RWPE1 (cell line): ENCODE results near the gene RASA3.
A peak's percentile ranks its signal among the peaks of the same experiment; 100 is the strongest.

Experiments used
- CTCF ChIA-PET: fragments of 350-600 bp; sonication (Branson Sonifier 250); formaldehyde crosslinking; extraction: SDS; loops from one replicate; lab custom pipeline; 2021; lab: Yijun Ruan, JAX
- POLR2A ChIA-PET: fragments of 400-600 bp; formaldehyde crosslinking; extraction: SDS; loops from one replicate; lab custom pipeline; 2020; ENCODE audit warnings: antibody characterized with exemption; ENCODE audit not compliant: low non-redundant PET; lab: Yijun Ruan, JAX
- DNase-seq: peaks from one replicate; pipeline ENCODE4 v3.0.0; 2012; ENCODE audit warnings: low spot score
- H3K27ac ChIP-seq: fragments of 450-650 bp; 2 replicates; pipeline ENCODE4 v1.5.1; 2017
- CTCF ChIP-seq: fragments of 450-650 bp; conservative IDR thresholded peaks from 2 replicates; pipeline ENCODE4 v1.5.1; 2017; ENCODE audit warnings: low read depth, mild to moderate bottlenecking

The RASA3 gene

GRCh38 chr13:114057166-114058050, 75.0 kb downstream of the RASA3 start:
- no peak for DNase-seq
- CTCF ChIA-PET: no interaction called here
- peak overlapping the region; percentile 100 for H3K27ac ChIP-seq
- POLR2A ChIA-PET: no interaction called here
- TF ChIP-seq CTCF: no peak

GRCh38 chr13:114056205-114057013, 76.0 kb downstream of the RASA3 start:
- ChIA-PET CTCF (no interaction called here), POLR2A (no interaction called here)
- no peak for DNase-seq
- no peak for TF ChIP-seq CTCF
- H3K27ac ChIP-seq: peak overlapping the region; percentile 100

- ChIA-PET CTCF (interaction anchor here (0.6 kb wide), 1 partner anchor 1612 kb away, joined by 5 read pairs; no protein-coding TSS in a partner anchor), POLR2A (no interaction called here)
- H3K27ac ChIP-seq: peak overlapping the region; percentile 100
- DNase-seq: no peak
- no peak for TF ChIP-seq CTCF
Measured at GRCh38 chr13:114055766-114056165, 76.7 kb downstream of the RASA3 start.

- TF ChIP-seq CTCF: no peak
- ChIA-PET POLR2A (no interaction called here), CTCF (no interaction called here)
- DNase-seq: no peak
- H3K27ac ChIP-seq: peak overlapping the region; percentile 100
Measured at GRCh38 chr13:114054830-114055439, 77.5 kb downstream of the RASA3 start.

- no peak for TF ChIP-seq CTCF
- H3K27ac ChIP-seq: no peak overlapping the region
- peak; percentile 31 for DNase-seq
- POLR2A ChIA-PET: no interaction called here
- CTCF ChIA-PET: no interaction called here
Measured at GRCh38 chr13:114054264-114054663, 78.2 kb downstream of the RASA3 start.

GRCh38 chr13:114053026-114053425, 79.4 kb downstream of the RASA3 start:
- no peak overlapping the region for H3K27ac ChIP-seq
- no peak for TF ChIP-seq CTCF
- DNase-seq: no peak
- POLR2A ChIA-PET: no interaction called here
- CTCF ChIA-PET: no interaction called here
